Neural crest cell (in vitro differentiated cells): Measurements from ENCODE around the gene RASAL1. TPM values are rescaled to one million over a fixed set of nuclear protein-coding genes. Genes with fewer than 3 reads are reported as not detected.

Experiments
- DNase-seq: peaks from one replicate; pipeline ENCODE4 v3.0.0; 2021; ENCODE audit warnings: low read depth, mixed read lengths, low spot score
- H3K27ac Mint-ChIP-seq: one replicate; pipeline ENCODE4 v1.8.0; 2021; ENCODE audit warnings: mild to moderate bottlenecking, mixed read lengths; ENCODE audit not compliant: unreplicated experiment
- H3K27me3 Mint-ChIP-seq: 2 replicates; pipeline ENCODE4 v1.8.0; 2021; ENCODE audit warnings: low read depth, mild to moderate bottlenecking, mixed read lengths
- H3K36me3 Mint-ChIP-seq: 2 replicates; pipeline ENCODE4 v1.8.0; 2021; ENCODE audit warnings: low read depth, mild to moderate bottlenecking, mixed read lengths
- H3K4me1 Mint-ChIP-seq: 2 replicates; pipeline ENCODE4 v1.8.0; 2021; ENCODE audit warnings: mixed read lengths
- H3K4me3 Mint-ChIP-seq: one replicate; pipeline ENCODE4 v1.8.0; 2021; ENCODE audit warnings: mild to moderate bottlenecking, mixed read lengths
- H3K9me3 Mint-ChIP-seq: 2 replicates; pipeline ENCODE4 v1.8.0; 2021; ENCODE audit warnings: mixed read lengths
- total RNA-seq: library from RNA; stranded (reverse); gene quantifications from 2 replicates; pipeline ENCODE4 v1.2.1, GENCODE V29; 2021
- TF ChIP-seq, protein P1 (sequence below): fragments of 200-600 bp; sonication (generic); conservative IDR thresholded peaks from 2 replicates; pipeline ENCODE4 v1.5.0; 2021; ENCODE audit warnings: antibody characterized with exemption, mild to moderate bottlenecking

Gene RASAL1
- total RNA-seq, 1 donor from 2014 or later, result not detected

DNA sequence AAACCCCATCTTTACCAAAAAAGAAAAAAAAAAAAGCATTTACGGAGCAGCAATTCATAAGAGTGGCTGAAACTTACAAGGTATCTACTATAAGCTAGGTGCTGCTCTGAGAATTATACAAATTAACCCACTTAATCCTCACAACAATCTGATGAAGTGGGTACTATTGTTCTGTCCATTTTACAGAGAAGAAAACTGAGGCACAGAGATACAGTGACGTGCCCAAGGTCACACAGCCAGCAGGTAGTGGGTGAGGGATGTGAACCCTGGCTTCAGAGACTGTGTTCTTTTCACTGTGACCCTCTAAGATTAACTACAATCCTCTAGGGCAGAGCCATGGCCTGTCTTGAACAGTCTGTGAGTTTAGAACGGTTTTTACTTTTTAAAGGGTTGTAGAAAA, 46.4 kb upstream of the RASAL1 start:
- no peak for DNase-seq
- TF ChIP-seq, protein P1, sequence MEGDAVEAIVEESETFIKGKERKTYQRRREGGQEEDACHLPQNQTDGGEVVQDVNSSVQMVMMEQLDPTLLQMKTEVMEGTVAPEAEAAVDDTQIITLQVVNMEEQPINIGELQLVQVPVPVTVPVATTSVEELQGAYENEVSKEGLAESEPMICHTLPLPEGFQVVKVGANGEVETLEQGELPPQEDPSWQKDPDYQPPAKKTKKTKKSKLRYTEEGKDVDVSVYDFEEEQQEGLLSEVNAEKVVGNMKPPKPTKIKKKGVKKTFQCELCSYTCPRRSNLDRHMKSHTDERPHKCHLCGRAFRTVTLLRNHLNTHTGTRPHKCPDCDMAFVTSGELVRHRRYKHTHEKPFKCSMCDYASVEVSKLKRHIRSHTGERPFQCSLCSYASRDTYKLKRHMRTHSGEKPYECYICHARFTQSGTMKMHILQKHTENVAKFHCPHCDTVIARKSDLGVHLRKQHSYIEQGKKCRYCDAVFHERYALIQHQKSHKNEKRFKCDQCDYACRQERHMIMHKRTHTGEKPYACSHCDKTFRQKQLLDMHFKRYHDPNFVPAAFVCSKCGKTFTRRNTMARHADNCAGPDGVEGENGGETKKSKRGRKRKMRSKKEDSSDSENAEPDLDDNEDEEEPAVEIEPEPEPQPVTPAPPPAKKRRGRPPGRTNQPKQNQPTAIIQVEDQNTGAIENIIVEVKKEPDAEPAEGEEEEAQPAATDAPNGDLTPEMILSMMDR, result no peak
- no peak overlapping the region for H3K4me3 Mint-ChIP-seq

GRCh38 chr12:113180333-113180732, 44.8 kb upstream of the RASAL1 start:
- Mint-ChIP-seq H3K4me1 (peaks cover 6% of the 10 kb centered on the region), H3K4me3 (peak overlapping the region; percentile 45), H3K27ac (no peak overlapping the region), H3K9me3 (no peaks in the 10 kb centered on the region), H3K36me3 (peaks cover 18% of the 10 kb centered on the region), H3K27me3 (no peaks in the 10 kb centered on the region)
- DNase-seq, result no peak
- TF ChIP-seq, protein P1, result no peak

More for the DNA sequence above, 46.4 kb upstream of the RASAL1 start:
- no peaks in the 10 kb centered on the region for H3K9me3 Mint-ChIP-seq
- no peak overlapping the region for H3K27ac Mint-ChIP-seq
- no peaks in the 10 kb centered on the region for H3K27me3 Mint-ChIP-seq
- peaks cover 17% of the 10 kb centered on the region for H3K4me1 Mint-ChIP-seq
- H3K36me3 Mint-ChIP-seq, result peaks cover 10% of the 10 kb centered on the region

GRCh38 chr12:113179023-113179422, 43.5 kb upstream of the RASAL1 start:
- Mint-ChIP-seq H3K9me3 (no peaks in the 10 kb centered on the region), H3K27me3 (no peaks in the 10 kb centered on the region), H3K4me1 (no peaks in the 10 kb centered on the region), H3K27ac (no peak overlapping the region), H3K36me3 (peaks cover 22% of the 10 kb centered on the region), H3K4me3 (peak overlapping the region; percentile 34)
- no peak for DNase-seq
- TF ChIP-seq, protein P1, result no peak

DNA sequence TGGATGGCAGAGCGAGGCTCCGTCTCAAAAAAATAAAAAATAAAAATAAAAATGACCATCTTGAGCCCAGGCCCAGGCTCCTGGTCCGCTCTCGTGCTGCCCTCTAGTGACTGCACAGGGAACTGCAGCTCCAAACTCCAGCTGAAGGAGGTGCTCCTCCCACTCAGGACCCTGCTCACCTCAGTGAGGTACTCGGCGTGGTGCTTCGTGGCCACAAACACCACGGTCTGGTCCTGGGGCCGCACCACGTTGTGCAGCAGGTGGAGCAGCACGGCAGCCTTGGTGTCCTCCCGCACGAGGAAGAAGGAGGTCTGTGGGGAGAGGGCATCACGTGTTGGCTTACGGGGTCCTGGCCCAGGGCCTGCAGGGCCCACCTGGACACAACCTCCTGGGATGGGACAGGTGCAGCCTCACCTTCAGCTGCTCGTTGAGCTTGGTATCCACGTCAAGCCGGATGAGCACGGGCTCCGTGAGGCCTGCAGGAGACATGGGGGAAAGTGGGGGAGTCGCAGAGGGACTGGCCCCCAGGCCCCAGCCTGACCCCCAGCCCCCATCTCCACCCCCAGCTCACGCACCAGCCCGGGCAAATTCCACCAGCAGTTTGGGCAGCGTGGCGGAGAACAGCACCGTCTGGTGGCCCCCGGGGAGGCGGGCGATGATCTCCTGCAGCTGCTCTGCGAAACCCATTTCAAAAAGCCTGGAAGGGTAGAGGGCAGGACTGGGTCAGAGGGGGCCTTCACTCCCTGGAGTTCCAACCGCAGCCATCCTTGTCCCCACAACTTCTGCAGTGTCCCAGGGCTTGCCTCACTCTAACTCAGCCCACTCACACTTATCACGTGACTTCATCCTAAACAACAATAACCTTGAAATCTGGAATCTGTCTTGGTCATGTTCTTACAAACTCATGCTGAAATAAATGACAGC, 39.2 kb upstream of the RASAL1 start:
- H3K9me3 Mint-ChIP-seq, result no peaks in the 10 kb centered on the region

GRCh38 chr12:113173081-113173698, 37.6 kb upstream of the RASAL1 start:
- Mint-ChIP-seq H3K27me3 (no peaks in the 10 kb centered on the region), H3K4me1 (no peaks in the 10 kb centered on the region), H3K9me3 (no peaks in the 10 kb centered on the region), H3K4me3 (no peak overlapping the region), H3K36me3 (peaks cover 31% of the 10 kb centered on the region), H3K27ac (no peak overlapping the region)
- TF ChIP-seq, protein P1, result no peak
- no peak for DNase-seq

More for the DNA sequence above, 39.2 kb upstream of the RASAL1 start:
- TF ChIP-seq, protein P1, result peak; percentile 98
- Mint-ChIP-seq H3K27ac (no peak overlapping the region), H3K4me3 (no peak overlapping the region), H3K4me1 (no peaks in the 10 kb centered on the region), H3K27me3 (no peaks in the 10 kb centered on the region), H3K36me3 (peaks cover 31% of the 10 kb centered on the region)
- peak; percentile 83 for DNase-seq
